ENCODE data around the gene FOXO3.
"Not testable (repeated sequence)": the region's sequence is repeated elsewhere in the genome, so short reads cannot be mapped to it uniquely, and the experiment has no call there.

The FOXO3 gene

GRCh38 chr6:108661430-108661829 is 100.7 kb downstream of the FOXO3 start:
- Histone ChIP-seq H3K9me3 (ENCODE audit: control insufficient read depth, insufficient read depth, low read length) (no peaks in the 10 kb centered on the region), H3K9ac (ENCODE audit: low read depth, low read length) (no peak overlapping the region), H3K4me1 (ENCODE audit: control insufficient read depth, insufficient read depth, low read length) (no peaks in the 10 kb centered on the region), H3K36me3 (ENCODE audit: control insufficient read depth, insufficient read depth, low read length) (no peaks in the 10 kb centered on the region), H3K4me3 (ENCODE audit: low read depth, low read length) (no peak overlapping the region), H3K27me3 (ENCODE audit: control insufficient read depth, insufficient read depth, low read length) (no peaks in the 10 kb centered on the region)

GRCh38 chr6:108661982-108662381 is 101.3 kb downstream of the FOXO3 start:
- Histone ChIP-seq H3K9ac (ENCODE audit: low read depth, low read length) (no peak overlapping the region), H3K4me1 (ENCODE audit: control insufficient read depth, insufficient read depth, low read length) (peaks cover 3% of the 10 kb centered on the region), H3K27me3 (ENCODE audit: control insufficient read depth, insufficient read depth, low read length) (no peaks in the 10 kb centered on the region), H3K4me3 (ENCODE audit: low read depth, low read length) (no peak overlapping the region), H3K9me3 (ENCODE audit: control insufficient read depth, insufficient read depth, low read length) (no peaks in the 10 kb centered on the region), H3K36me3 (ENCODE audit: control insufficient read depth, insufficient read depth, low read length) (no peaks in the 10 kb centered on the region)

GRCh38 chr6:108662702-108663101 is 102.0 kb downstream of the FOXO3 start:
- no peak overlapping the region for H3K9ac ChIP-seq (ENCODE audit: low read depth, low read length)
- no peaks in the 10 kb centered on the region for H3K27me3 ChIP-seq (ENCODE audit: control insufficient read depth, insufficient read depth, low read length)
- H3K4me3 ChIP-seq (ENCODE audit: low read depth, low read length) = no peak overlapping the region
- no peaks in the 10 kb centered on the region for H3K9me3 ChIP-seq (ENCODE audit: control insufficient read depth, insufficient read depth, low read length)
- H3K36me3 ChIP-seq (ENCODE audit: control insufficient read depth, insufficient read depth, low read length) = no peaks in the 10 kb centered on the region
- H3K4me1 ChIP-seq (ENCODE audit: control insufficient read depth, insufficient read depth, low read length) = peaks cover 10% of the 10 kb centered on the region

- not testable (repeated sequence) for H3K9me3 ChIP-seq (ENCODE audit: control insufficient read depth, insufficient read depth, low read length); H3K36me3 ChIP-seq (ENCODE audit: control insufficient read depth, insufficient read depth, low read length); H3K9ac ChIP-seq (ENCODE audit: low read depth, low read length); H3K27me3 ChIP-seq (ENCODE audit: control insufficient read depth, insufficient read depth, low read length); H3K4me3 ChIP-seq (ENCODE audit: low read depth, low read length)
- H3K4me1 ChIP-seq (ENCODE audit: control insufficient read depth, insufficient read depth, low read length) = peaks cover 13% of the 10 kb centered on the region
Measured at GRCh38 chr6:108663494-108664064, 102.9 kb downstream of the FOXO3 start.

- Histone ChIP-seq H3K9me3 (ENCODE audit: control insufficient read depth, insufficient read depth, low read length) (no peaks in the 10 kb centered on the region), H3K36me3 (ENCODE audit: control insufficient read depth, insufficient read depth, low read length) (no peaks in the 10 kb centered on the region), H3K4me3 (ENCODE audit: low read depth, low read length) (no peak overlapping the region), H3K9ac (ENCODE audit: low read depth, low read length) (no peak overlapping the region), H3K27me3 (ENCODE audit: control insufficient read depth, insufficient read depth, low read length) (no peaks in the 10 kb centered on the region), H3K4me1 (ENCODE audit: control insufficient read depth, insufficient read depth, low read length) (peaks cover 13% of the 10 kb centered on the region)
Measured at GRCh38 chr6:108665495-108666196, 104.9 kb downstream of the FOXO3 start.

GRCh38 chr6:108666656-108667260 is 106.0 kb downstream of the FOXO3 start:
- Histone ChIP-seq H3K27me3 (ENCODE audit: control insufficient read depth, insufficient read depth, low read length) (no peaks in the 10 kb centered on the region), H3K9me3 (ENCODE audit: control insufficient read depth, insufficient read depth, low read length) (no peaks in the 10 kb centered on the region), H3K9ac (ENCODE audit: low read depth, low read length) (no peak overlapping the region), H3K4me3 (ENCODE audit: low read depth, low read length) (no peak overlapping the region), H3K4me1 (ENCODE audit: control insufficient read depth, insufficient read depth, low read length) (peaks cover 24% of the 10 kb centered on the region), H3K36me3 (ENCODE audit: control insufficient read depth, insufficient read depth, low read length) (no peaks in the 10 kb centered on the region)

GRCh38 chr6:108667993-108668392 is 107.3 kb downstream of the FOXO3 start:
- no peaks in the 10 kb centered on the region for H3K36me3 ChIP-seq (ENCODE audit: control insufficient read depth, insufficient read depth, low read length)
- H3K4me3 ChIP-seq (ENCODE audit: low read depth, low read length) = no peak overlapping the region
- no peaks in the 10 kb centered on the region for H3K27me3 ChIP-seq (ENCODE audit: control insufficient read depth, insufficient read depth, low read length)
- H3K9ac ChIP-seq (ENCODE audit: low read depth, low read length) = no peak overlapping the region
- H3K4me1 ChIP-seq (ENCODE audit: control insufficient read depth, insufficient read depth, low read length) = peaks cover 34% of the 10 kb centered on the region
- H3K9me3 ChIP-seq (ENCODE audit: control insufficient read depth, insufficient read depth, low read length) = no peaks in the 10 kb centered on the region

- Histone ChIP-seq H3K4me1 (ENCODE audit: control insufficient read depth, insufficient read depth, low read length) (peaks cover 39% of the 10 kb centered on the region), H3K9ac (ENCODE audit: low read depth, low read length) (no peak overlapping the region), H3K27me3 (ENCODE audit: control insufficient read depth, insufficient read depth, low read length) (no peaks in the 10 kb centered on the region), H3K9me3 (ENCODE audit: control insufficient read depth, insufficient read depth, low read length) (no peaks in the 10 kb centered on the region), H3K36me3 (ENCODE audit: control insufficient read depth, insufficient read depth, low read length) (no peaks in the 10 kb centered on the region), H3K4me3 (ENCODE audit: low read depth, low read length) (no peak overlapping the region)
Measured at GRCh38 chr6:108669673-108670072, 109.0 kb downstream of the FOXO3 start.

GRCh38 chr6:108671175-108671574 is 110.5 kb downstream of the FOXO3 start:
- peaks cover 39% of the 10 kb centered on the region for H3K4me1 ChIP-seq (ENCODE audit: control insufficient read depth, insufficient read depth, low read length)
- no peaks in the 10 kb centered on the region for H3K27me3 ChIP-seq (ENCODE audit: control insufficient read depth, insufficient read depth, low read length)
- no peaks in the 10 kb centered on the region for H3K36me3 ChIP-seq (ENCODE audit: control insufficient read depth, insufficient read depth, low read length)
- H3K4me3 ChIP-seq (ENCODE audit: low read depth, low read length) = no peak overlapping the region
- no peak overlapping the region for H3K9ac ChIP-seq (ENCODE audit: low read depth, low read length)
- no peaks in the 10 kb centered on the region for H3K9me3 ChIP-seq (ENCODE audit: control insufficient read depth, insufficient read depth, low read length)

- H3K36me3 ChIP-seq (ENCODE audit: control insufficient read depth, insufficient read depth, low read length) = no peaks in the 10 kb centered on the region
- no peaks in the 10 kb centered on the region for H3K27me3 ChIP-seq (ENCODE audit: control insufficient read depth, insufficient read depth, low read length)
- H3K9me3 ChIP-seq (ENCODE audit: control insufficient read depth, insufficient read depth, low read length) = no peaks in the 10 kb centered on the region
- H3K4me1 ChIP-seq (ENCODE audit: control insufficient read depth, insufficient read depth, low read length) = peaks cover 38% of the 10 kb centered on the region
- H3K9ac ChIP-seq (ENCODE audit: low read depth, low read length) = no peak overlapping the region
- no peak overlapping the region for H3K4me3 ChIP-seq (ENCODE audit: low read depth, low read length)
Measured at GRCh38 chr6:108671790-108672189, 111.1 kb downstream of the FOXO3 start.

- no peak overlapping the region for H3K4me3 ChIP-seq (ENCODE audit: low read depth, low read length)
- no peaks in the 10 kb centered on the region for H3K9me3 ChIP-seq (ENCODE audit: control insufficient read depth, insufficient read depth, low read length)
- no peaks in the 10 kb centered on the region for H3K27me3 ChIP-seq (ENCODE audit: control insufficient read depth, insufficient read depth, low read length)
- no peak overlapping the region for H3K9ac ChIP-seq (ENCODE audit: low read depth, low read length)
- no peaks in the 10 kb centered on the region for H3K36me3 ChIP-seq (ENCODE audit: control insufficient read depth, insufficient read depth, low read length)
- H3K4me1 ChIP-seq (ENCODE audit: control insufficient read depth, insufficient read depth, low read length) = peaks cover 32% of the 10 kb centered on the region
Measured at GRCh38 chr6:108672641-108673040, 111.9 kb downstream of the FOXO3 start.

- Histone ChIP-seq H3K36me3 (ENCODE audit: control insufficient read depth, insufficient read depth, low read length) (no peaks in the 10 kb centered on the region), H3K9ac (ENCODE audit: low read depth, low read length) (no peak overlapping the region), H3K4me1 (ENCODE audit: control insufficient read depth, insufficient read depth, low read length) (peaks cover 28% of the 10 kb centered on the region), H3K9me3 (ENCODE audit: control insufficient read depth, insufficient read depth, low read length) (no peaks in the 10 kb centered on the region), H3K27me3 (ENCODE audit: control insufficient read depth, insufficient read depth, low read length) (no peaks in the 10 kb centered on the region), H3K4me3 (ENCODE audit: low read depth, low read length) (no peak overlapping the region)
Measured at GRCh38 chr6:108673153-108673552, 112.4 kb downstream of the FOXO3 start.
